Measurements from ENCODE around the gene CASKIN2.
A peak's percentile ranks its signal among the peaks of the same experiment; 100 is the strongest.

Gene CASKIN2

DNA sequence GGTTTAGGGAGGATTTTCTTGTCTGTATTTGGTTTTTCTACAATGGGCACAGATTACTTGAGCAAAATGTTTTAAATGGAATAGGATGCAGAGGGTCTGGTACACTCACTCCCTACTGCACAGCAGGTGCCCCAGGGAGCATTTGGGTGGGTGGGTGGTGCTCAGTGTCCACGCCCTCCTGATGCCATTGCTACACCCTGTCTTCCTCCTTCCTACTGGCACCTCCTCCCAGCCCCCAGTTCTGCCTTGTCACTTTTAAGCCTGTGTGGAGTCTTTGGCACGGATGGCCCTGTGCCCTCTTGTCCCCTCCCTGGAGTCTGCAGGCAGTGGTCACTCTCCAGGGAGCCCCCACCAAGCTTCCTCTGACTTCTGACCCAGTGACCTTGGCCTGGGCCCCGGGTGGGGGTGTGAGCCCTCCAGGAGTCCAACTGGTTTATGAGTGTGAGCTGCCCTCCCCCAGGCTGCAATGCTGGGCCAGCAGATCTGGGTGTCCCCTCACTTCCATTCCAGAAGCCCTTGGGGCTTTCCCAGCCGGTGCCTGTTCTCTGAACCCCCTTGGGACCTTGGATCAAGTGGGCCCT is 25.7 kb upstream of the CASKIN2 start:
- no peaks in the 10 kb centered on the region for H3K27me3 ChIP-seq (ENCODE audit: control insufficient read depth, insufficient read depth, low read length)
- no peaks in the 10 kb centered on the region for H3K9me3 ChIP-seq (ENCODE audit: control insufficient read depth, low read length)
- H3K4me1 ChIP-seq (ENCODE audit: control insufficient read depth, insufficient read depth, low read length): peaks cover 89% of the 10 kb centered on the region
- peak overlapping the region; percentile 32 for H3K9ac ChIP-seq (ENCODE audit: low read length)
- H3K4me3 ChIP-seq (ENCODE audit: low read length): no peak overlapping the region
- no peaks in the 10 kb centered on the region for H3K36me3 ChIP-seq (ENCODE audit: control insufficient read depth, insufficient read depth, low read length)

DNA sequence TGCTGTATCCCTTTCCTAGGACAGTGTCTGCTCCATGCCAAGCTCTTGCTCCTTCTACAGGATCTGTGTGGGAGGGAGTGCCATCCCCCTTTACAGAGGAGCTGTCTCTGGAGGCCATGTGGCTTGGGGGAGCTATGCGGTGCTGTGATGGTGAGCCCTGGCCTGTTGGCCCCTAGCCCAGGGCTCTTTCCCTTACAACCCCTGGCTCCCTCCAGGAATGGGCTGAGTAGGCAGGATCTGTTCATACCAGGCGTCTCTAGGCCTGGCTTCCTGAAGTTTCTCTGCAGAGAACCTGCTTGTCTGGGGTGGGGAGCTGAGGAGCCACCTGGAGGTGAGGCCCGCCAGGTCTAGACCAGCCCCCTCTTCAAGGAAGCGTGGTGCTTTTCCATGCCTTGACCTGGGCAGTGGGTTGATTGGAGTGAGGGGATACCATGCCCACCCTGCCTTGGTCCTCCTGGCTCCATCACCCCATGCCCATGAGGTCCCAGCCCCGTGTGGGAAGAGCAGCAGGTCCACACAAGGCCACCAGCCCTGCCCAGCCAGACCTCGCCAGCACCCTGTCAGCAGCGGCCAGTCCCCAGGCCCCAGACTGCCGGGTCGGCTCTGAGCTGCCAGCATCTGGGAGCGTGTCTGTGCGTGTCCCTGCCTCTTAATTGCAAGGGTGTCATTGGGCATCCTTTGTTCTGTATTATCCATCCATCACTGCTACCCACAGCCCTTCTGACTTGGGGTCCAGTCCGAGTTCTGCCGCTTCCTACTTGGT is 24.8 kb upstream of the CASKIN2 start:
- H3K4me1 ChIP-seq (ENCODE audit: control insufficient read depth, insufficient read depth, low read length): peaks cover 89% of the 10 kb centered on the region
- peak overlapping the region; percentile 2 for H3K9ac ChIP-seq (ENCODE audit: low read length)
- no peaks in the 10 kb centered on the region for H3K36me3 ChIP-seq (ENCODE audit: control insufficient read depth, insufficient read depth, low read length)
- H3K27me3 ChIP-seq (ENCODE audit: control insufficient read depth, insufficient read depth, low read length): no peaks in the 10 kb centered on the region
- H3K4me3 ChIP-seq (ENCODE audit: low read length): no peak overlapping the region
- H3K9me3 ChIP-seq (ENCODE audit: control insufficient read depth, low read length): no peaks in the 10 kb centered on the region

DNA sequence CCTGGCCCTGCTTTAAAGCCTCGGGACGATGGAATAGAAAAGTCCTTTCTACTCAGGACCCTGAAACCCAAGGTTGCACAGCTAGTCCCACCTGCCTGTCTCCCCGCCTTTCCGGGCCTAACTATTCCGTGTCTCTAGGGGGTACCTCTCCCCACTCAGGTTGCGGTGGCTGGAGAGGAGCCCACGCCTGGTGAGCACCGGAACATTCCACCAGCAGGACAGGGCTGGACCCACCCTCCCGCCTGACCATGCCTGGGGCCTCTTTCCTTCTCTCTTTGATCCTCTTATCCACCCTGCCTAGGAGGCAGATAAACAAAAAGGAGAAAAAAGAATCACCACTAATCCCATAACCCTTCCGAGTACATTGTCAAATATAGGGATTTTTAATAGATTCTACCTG is 21.0 kb upstream of the CASKIN2 start:
- Histone ChIP-seq H3K27me3 (ENCODE audit: control insufficient read depth, insufficient read depth, low read length) (no peaks in the 10 kb centered on the region), H3K4me1 (ENCODE audit: control insufficient read depth, insufficient read depth, low read length) (peaks cover 82% of the 10 kb centered on the region), H3K9me3 (ENCODE audit: control insufficient read depth, low read length) (no peaks in the 10 kb centered on the region), H3K4me3 (ENCODE audit: low read length) (no peak overlapping the region), H3K36me3 (ENCODE audit: control insufficient read depth, insufficient read depth, low read length) (peaks cover 10% of the 10 kb centered on the region), H3K9ac (ENCODE audit: low read length) (no peak overlapping the region)

DNA sequence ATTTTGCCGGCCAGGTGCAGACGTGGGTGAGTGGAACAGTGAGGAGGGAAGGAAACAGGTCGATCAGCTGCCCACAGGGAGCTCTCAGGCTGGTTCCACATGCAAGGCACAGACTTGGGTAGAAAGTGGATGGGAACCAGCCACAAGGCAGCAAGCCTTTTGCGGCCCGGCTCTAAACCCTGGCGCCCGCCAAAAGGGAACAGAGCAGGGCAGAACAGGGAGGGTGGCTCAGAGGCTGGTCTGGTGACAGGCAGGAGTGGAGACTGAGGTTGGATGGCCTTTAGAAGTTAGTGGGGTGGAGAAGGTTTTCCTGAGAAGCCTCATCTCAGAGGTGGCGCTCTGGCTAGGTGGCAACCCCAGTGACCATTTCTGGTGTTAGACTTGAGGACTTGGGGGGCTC is 20.5 kb upstream of the CASKIN2 start:
- Histone ChIP-seq H3K4me3 (ENCODE audit: low read length) (no peak overlapping the region), H3K4me1 (ENCODE audit: control insufficient read depth, insufficient read depth, low read length) (peaks cover 82% of the 10 kb centered on the region), H3K9me3 (ENCODE audit: control insufficient read depth, low read length) (no peaks in the 10 kb centered on the region), H3K9ac (ENCODE audit: low read length) (peak overlapping the region; percentile 61), H3K36me3 (ENCODE audit: control insufficient read depth, insufficient read depth, low read length) (peaks cover 10% of the 10 kb centered on the region), H3K27me3 (ENCODE audit: control insufficient read depth, insufficient read depth, low read length) (no peaks in the 10 kb centered on the region)

DNA sequence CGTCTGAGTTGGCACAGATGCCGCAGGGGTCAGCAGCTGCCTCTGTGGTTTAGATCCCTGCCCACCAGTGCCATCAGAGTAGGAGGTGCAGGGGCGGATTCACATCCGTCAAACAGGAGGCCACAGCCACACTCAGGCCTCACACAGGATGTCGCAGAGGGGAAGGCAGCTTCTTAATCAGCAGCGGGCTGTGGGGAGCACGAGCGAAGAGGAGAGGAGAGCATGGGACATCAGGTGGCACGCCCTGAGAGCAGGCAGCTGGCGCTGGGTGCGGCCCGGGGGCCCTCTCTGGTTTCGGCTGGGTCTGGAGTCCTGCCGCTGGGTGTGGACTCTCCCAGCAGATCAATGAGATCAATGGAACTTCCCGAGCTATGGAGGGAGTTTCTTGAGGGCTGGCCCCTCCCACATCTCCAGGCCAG is 19.8 kb upstream of the CASKIN2 start:
- no peaks in the 10 kb centered on the region for H3K9me3 ChIP-seq (ENCODE audit: control insufficient read depth, low read length)
- H3K27me3 ChIP-seq (ENCODE audit: control insufficient read depth, insufficient read depth, low read length): no peaks in the 10 kb centered on the region
- H3K9ac ChIP-seq (ENCODE audit: low read length): peak overlapping the region; percentile 61
- peaks cover 10% of the 10 kb centered on the region for H3K36me3 ChIP-seq (ENCODE audit: control insufficient read depth, insufficient read depth, low read length)
- no peak overlapping the region for H3K4me3 ChIP-seq (ENCODE audit: low read length)
- H3K4me1 ChIP-seq (ENCODE audit: control insufficient read depth, insufficient read depth, low read length): peaks cover 79% of the 10 kb centered on the region

DNA sequence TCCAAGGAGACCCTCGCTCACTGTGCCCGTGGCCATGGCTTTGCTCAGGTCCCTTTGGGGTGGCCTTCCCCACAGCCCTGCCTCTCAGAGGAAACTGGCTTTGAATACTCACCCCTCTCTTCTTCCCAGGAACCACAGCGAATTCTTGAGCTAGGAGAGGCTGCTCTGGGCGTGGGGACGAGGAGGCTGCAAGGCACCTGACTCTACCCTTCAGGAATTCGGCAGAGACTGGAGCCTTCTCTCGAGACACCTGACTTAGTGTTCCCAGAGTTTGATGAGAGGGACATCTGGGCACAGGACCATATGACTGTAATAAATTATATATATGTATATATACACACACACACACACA is 16.4 kb upstream of the CASKIN2 start:
- H3K9me3 ChIP-seq (ENCODE audit: control insufficient read depth, low read length): no peaks in the 10 kb centered on the region
- H3K9ac ChIP-seq (ENCODE audit: low read length): peak overlapping the region; percentile 60
- no peak overlapping the region for H3K4me3 ChIP-seq (ENCODE audit: low read length)
- H3K36me3 ChIP-seq (ENCODE audit: control insufficient read depth, insufficient read depth, low read length): peaks cover 10% of the 10 kb centered on the region
- H3K27me3 ChIP-seq (ENCODE audit: control insufficient read depth, insufficient read depth, low read length): no peaks in the 10 kb centered on the region
- peaks cover 59% of the 10 kb centered on the region for H3K4me1 ChIP-seq (ENCODE audit: control insufficient read depth, insufficient read depth, low read length)

DNA sequence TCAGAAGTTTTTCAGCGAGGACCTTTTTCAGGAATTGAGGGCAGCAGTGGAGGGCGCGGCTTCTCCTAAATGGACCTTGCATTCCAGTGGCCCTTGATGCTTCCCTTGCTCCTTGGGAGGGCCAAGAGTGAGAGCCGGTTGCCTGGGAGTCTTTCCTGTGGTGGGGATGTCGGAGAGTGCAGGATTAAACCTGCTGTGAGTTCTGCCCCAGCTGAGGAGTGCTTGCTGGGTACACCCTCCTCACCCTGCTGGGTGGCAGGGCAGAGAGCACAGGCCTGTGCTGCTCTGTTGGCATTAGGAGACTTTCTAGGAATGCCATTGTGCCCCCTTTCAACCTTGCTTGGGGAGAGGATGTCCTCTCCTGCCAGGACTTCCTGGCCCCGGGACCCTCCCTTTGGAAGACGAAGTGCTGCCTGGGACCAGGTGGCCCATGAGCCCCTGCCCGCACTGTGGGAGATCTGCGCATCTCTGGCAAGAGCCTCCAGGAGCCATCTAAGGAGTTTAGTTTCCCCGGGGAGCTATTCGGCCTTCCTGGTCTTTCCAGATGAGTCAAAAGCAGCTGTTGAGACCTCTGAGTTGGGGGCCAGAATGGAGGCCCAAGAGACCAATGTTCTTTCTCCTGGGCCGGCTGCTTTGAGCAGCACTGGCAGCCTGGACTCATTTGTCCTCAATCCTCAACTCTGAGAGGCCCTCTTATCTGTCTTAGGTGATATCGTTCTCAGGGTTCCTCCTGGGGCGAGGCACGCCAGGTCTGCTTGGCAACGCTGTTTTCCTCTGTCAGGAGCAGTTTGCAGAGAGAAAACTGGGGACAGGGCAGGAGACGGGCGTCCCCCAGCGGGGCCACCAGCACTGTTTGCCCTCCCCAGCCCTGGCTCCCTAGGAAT is 15.7 kb upstream of the CASKIN2 start:
- Histone ChIP-seq H3K4me1 (ENCODE audit: control insufficient read depth, insufficient read depth, low read length) (peaks cover 53% of the 10 kb centered on the region), H3K36me3 (ENCODE audit: control insufficient read depth, insufficient read depth, low read length) (peaks cover 10% of the 10 kb centered on the region), H3K4me3 (ENCODE audit: low read length) (no peak overlapping the region), H3K27me3 (ENCODE audit: control insufficient read depth, insufficient read depth, low read length) (no peaks in the 10 kb centered on the region), H3K9me3 (ENCODE audit: control insufficient read depth, low read length) (no peaks in the 10 kb centered on the region), H3K9ac (ENCODE audit: low read length) (peak overlapping the region; percentile 60)

DNA sequence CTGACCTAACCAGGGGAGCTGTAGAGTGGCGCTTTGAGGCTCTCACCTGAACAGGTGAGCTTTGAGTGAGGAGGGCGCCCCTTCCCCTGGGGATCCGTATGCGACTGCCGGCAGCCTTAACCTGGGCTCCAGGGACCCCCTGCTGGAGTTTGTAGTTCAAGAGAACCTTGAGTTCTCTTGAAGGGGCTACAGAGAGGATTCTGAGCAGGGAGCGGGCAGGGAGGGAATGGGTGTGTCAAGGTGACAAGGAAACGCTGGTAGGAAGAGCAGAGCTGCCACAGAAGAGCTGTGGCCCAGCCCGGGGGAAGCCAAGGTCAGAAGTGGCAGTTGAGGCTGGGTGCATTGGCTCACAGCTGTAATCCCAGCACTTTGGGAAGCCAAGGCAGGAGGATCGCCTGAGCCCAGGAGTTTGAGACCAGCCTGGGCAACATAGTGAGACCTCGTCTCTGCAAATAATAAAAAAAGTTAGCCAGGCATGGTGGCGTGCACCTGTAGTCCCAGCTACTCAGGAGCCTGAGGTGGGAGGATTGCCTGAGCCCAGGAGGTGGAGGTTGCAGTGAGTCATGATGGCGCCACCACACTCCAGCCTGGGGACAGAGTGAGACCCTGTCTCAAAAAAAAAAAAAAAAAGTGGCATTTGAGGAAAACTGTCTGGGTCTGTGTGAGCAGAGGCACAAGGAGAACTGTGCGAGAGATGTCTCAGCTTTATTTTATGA is 11.4 kb upstream of the CASKIN2 start:
- Histone ChIP-seq H3K4me3 (ENCODE audit: low read length) (peak overlapping the region; percentile 53), H3K9ac (ENCODE audit: low read length) (peak overlapping the region; percentile 93), H3K4me1 (ENCODE audit: control insufficient read depth, insufficient read depth, low read length) (peaks cover 29% of the 10 kb centered on the region), H3K36me3 (ENCODE audit: control insufficient read depth, insufficient read depth, low read length) (no peaks in the 10 kb centered on the region), H3K27me3 (ENCODE audit: control insufficient read depth, insufficient read depth, low read length) (no peaks in the 10 kb centered on the region), H3K9me3 (ENCODE audit: control insufficient read depth, low read length) (no peaks in the 10 kb centered on the region)

DNA sequence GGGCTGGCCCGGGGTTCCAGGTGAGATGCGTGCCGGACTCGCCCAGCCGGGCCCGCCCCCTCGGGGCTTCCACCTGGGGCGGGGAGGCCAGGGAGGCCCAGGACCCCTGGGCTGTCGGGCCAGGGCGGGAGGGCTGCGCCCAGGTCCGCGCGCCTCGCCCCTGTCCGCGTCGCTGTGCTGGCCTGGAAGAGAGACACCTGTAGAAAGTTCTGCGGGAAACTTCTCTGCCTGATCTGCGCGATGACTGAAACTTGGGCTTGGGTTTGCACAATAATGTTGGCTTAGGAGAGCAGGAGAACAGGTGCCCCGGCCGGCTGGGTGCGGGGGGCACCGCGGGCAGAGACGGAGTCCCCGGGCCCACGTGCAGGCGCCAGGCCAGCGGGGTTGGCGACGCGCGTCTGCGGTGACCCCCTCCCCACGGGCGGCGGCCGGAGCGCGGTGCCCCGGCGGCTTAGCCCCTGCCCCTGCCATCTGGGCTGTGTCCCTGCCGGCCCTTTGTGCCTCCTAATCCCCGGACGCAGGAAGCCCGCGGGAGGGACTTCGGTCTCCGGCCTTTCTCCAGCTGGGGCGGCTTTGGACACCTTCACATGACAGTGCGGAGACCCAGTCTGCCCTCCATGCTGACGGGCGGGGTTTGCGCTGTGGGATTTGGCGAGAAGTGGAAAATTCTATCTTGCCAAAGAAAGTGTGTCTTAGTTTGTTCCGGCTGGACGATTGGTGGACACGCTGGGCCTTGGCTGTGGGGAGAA is 10.6 kb upstream of the CASKIN2 start:
- no peaks in the 10 kb centered on the region for H3K27me3 ChIP-seq (ENCODE audit: control insufficient read depth, insufficient read depth, low read length)
- peak overlapping the region; percentile 93 for H3K9ac ChIP-seq (ENCODE audit: low read length)
- H3K36me3 ChIP-seq (ENCODE audit: control insufficient read depth, insufficient read depth, low read length): no peaks in the 10 kb centered on the region
- H3K9me3 ChIP-seq (ENCODE audit: control insufficient read depth, low read length): no peaks in the 10 kb centered on the region
- peak overlapping the region; percentile 53 for H3K4me3 ChIP-seq (ENCODE audit: low read length)
- peaks cover 21% of the 10 kb centered on the region for H3K4me1 ChIP-seq (ENCODE audit: control insufficient read depth, insufficient read depth, low read length)

DNA sequence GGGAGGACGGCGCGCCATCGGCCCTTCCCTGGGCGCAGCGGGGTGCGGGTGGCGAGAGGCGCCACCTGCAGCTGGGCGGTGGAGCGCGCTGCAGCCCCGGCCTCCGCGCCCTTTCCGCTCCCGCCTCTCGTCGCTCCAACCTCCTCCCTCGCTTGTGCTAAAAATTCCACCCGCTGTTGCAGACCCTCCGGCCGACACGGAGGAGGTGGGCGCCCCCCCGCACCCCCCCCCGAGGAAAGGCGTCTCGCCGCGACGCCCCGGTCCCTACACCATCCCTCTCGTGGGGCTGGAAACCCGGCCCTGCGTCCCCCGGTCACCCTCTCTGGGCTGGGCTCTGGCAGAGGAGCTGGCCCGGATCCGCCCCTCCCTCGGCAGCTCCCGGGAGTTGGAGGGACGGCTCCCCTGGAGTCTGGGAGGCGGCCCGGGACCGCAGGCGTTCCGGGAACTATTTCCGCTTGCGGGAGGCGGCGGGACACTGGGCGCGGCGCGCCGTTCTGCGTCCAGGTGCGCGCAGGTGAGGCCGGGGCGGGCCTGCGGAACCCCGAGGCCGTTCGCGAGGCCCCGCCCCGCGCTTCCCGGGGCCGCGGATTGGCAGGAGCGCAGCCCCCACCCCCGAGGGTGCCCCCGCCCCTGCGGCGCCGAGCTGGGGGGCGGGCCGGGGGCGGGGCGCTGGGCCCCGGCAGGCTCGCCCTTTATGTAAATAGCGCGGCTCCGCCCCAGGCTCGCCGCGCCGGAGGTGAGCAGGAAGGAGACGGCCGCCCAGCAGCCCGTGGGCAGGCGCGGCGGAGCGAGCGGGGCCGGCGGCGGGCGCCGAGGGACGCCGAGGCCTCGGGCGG is 9.9 kb upstream of the CASKIN2 start, which contains the start of gene LLGL2:
Gene LLGL2, plus strand, starts transcription at position 728 of the 836 bp plus-strand sequence. CDS start 17,730 bp downstream, outside the sequence.
- H3K4me1 ChIP-seq (ENCODE audit: control insufficient read depth, insufficient read depth, low read length): peaks cover 16% of the 10 kb centered on the region
- H3K9ac ChIP-seq (ENCODE audit: low read length): peak within 1 kb of the TSS; percentile 93
- no peaks in the 10 kb centered on the region for H3K9me3 ChIP-seq (ENCODE audit: control insufficient read depth, low read length)
- H3K27me3 ChIP-seq (ENCODE audit: control insufficient read depth, insufficient read depth, low read length): no peaks in the 10 kb centered on the region
- H3K4me3 ChIP-seq (ENCODE audit: low read length): peak within 1 kb of the TSS; percentile 53
- no peaks in the 10 kb centered on the region for H3K36me3 ChIP-seq (ENCODE audit: control insufficient read depth, insufficient read depth, low read length)

Data from mucosa of stomach (tissue), 1 donor.